ENCODE data around the gene FBXO15. TPM values are rescaled to one million over a fixed set of nuclear protein-coding genes. Genes with fewer than 3 reads are reported as not detected.

Gene FBXO15
- total and polyA plus RNA-seq, 4 experiments from 2014 or later, result 2.0 to 2.6 (median 2.4) TPM

Other genes starting within 250 kb of the FBXO15 start
- 10 to 100 TPM; 23.6 to 24.2 TPM for gene TIMM21, start 689 bp upstream of the FBXO15 start, total RNA-seq
- gene TIMM21, start 689 bp upstream of the FBXO15 start, polyA plus RNA-seq, result 10 to 100 TPM; 13.4 to 24.8 TPM
- gene CYB5A, start 144.1 kb upstream of the FBXO15 start, total RNA-seq, result 10 to 100 TPM; 22.8 to 27.0 TPM
- gene CYB5A, start 144.1 kb upstream of the FBXO15 start, polyA plus RNA-seq, result 10 to 100 TPM; 61.0 to 86.7 TPM
- gene C18orf63, start 168.0 kb upstream of the FBXO15 start, total RNA-seq, result not detected
- not detected for gene C18orf63, start 168.0 kb upstream of the FBXO15 start, polyA plus RNA-seq

All from CD4-positive, alpha-beta memory T cell (primary cell).